ENCODE results near the gene ZSWIM9. TPM values are rescaled to one million over a fixed set of nuclear protein-coding genes. Genes with fewer than 3 reads are reported as not detected.

The ZSWIM9 gene
- total RNA-seq, 1 donor, result 2.2 TPM

GRCh38 chr19:48196321-48196763 is 25.9 kb downstream of the ZSWIM9 start:
- peak; percentile 76 for DNase-seq (ENCODE audit: insufficient read length, low spot score, missing footprints)
- no peak for TF ChIP-seq CTCF (IDR thresholded peaks at IDR 0.05; ENCODE audit: extremely low read depth, low read depth, low read length)
- H3K4me1 ChIP-seq (ENCODE audit: insufficient read depth, low read length), result no peaks in the 10 kb centered on the region
- no peaks in the 10 kb centered on the region for H3K36me3 ChIP-seq (ENCODE audit: insufficient read depth, low read length)
- H3K9me3 ChIP-seq (ENCODE audit: low read depth, low read length), result no peaks in the 10 kb centered on the region
- H3K4me2 ChIP-seq (ENCODE audit: insufficient read depth, low read length), result no peak overlapping the region
- H3K79me2 ChIP-seq (ENCODE audit: insufficient read depth, low read length), result no peaks in the 10 kb centered on the region
- H2AFZ ChIP-seq (ENCODE audit: low read length), result no peak overlapping the region
- H3K27ac ChIP-seq (ENCODE audit: low read depth, low read length), result no peak overlapping the region
- no peaks in the 10 kb centered on the region for H4K20me1 ChIP-seq (ENCODE audit: insufficient read depth, low read length)
- H3K4me3 ChIP-seq (ENCODE audit: insufficient read depth, low read length), result no peak overlapping the region
- H3K27me3 ChIP-seq (ENCODE audit: insufficient read depth, low read length), result no peaks in the 10 kb centered on the region

- Histone ChIP-seq H3K4me2 (ENCODE audit: insufficient read depth, low read length) (no peak overlapping the region), H3K4me1 (ENCODE audit: insufficient read depth, low read length) (no peaks in the 10 kb centered on the region), H4K20me1 (ENCODE audit: insufficient read depth, low read length) (no peaks in the 10 kb centered on the region), H3K36me3 (ENCODE audit: insufficient read depth, low read length) (no peaks in the 10 kb centered on the region), H3K27me3 (ENCODE audit: insufficient read depth, low read length) (no peaks in the 10 kb centered on the region), H3K4me3 (ENCODE audit: insufficient read depth, low read length) (no peak overlapping the region), H3K9me3 (ENCODE audit: low read depth, low read length) (no peaks in the 10 kb centered on the region), H3K79me2 (ENCODE audit: insufficient read depth, low read length) (no peaks in the 10 kb centered on the region), H3K27ac (ENCODE audit: low read depth, low read length) (no peak overlapping the region), H2AFZ (ENCODE audit: low read length) (no peak overlapping the region)
- TF ChIP-seq CTCF (IDR thresholded peaks at IDR 0.05; ENCODE audit: extremely low read depth, low read depth, low read length), result no peak
- peak; percentile 82 for DNase-seq (ENCODE audit: insufficient read length, low spot score, missing footprints)
Measured at GRCh38 chr19:48196933-48197665, 26.6 kb downstream of the ZSWIM9 start.

GRCh38 chr19:48203222-48203793 is 32.8 kb downstream of the ZSWIM9 start:
- Histone ChIP-seq H4K20me1 (ENCODE audit: insufficient read depth, low read length) (no peaks in the 10 kb centered on the region), H3K4me3 (ENCODE audit: insufficient read depth, low read length) (peak overlapping the region; percentile 85), H3K4me2 (ENCODE audit: insufficient read depth, low read length) (peak overlapping the region; percentile 82), H3K36me3 (ENCODE audit: insufficient read depth, low read length) (no peaks in the 10 kb centered on the region), H3K27ac (ENCODE audit: low read depth, low read length) (peak overlapping the region; percentile 74), H3K4me1 (ENCODE audit: insufficient read depth, low read length) (peaks cover 13% of the 10 kb centered on the region), H2AFZ (ENCODE audit: low read length) (peak overlapping the region; percentile 93), H3K27me3 (ENCODE audit: insufficient read depth, low read length) (no peaks in the 10 kb centered on the region), H3K9me3 (ENCODE audit: low read depth, low read length) (no peaks in the 10 kb centered on the region), H3K79me2 (ENCODE audit: insufficient read depth, low read length) (peaks cover 7% of the 10 kb centered on the region)
- DNase-seq (ENCODE audit: insufficient read length, low spot score, missing footprints), result no peak
- TF ChIP-seq CTCF (IDR thresholded peaks at IDR 0.05; ENCODE audit: extremely low read depth, low read depth, low read length), result no peak

Data from osteoblast (primary cell).